HepG2 (cell line): ENCODE data around the gene CDAN1. TPM values are rescaled to one million over a fixed set of nuclear protein-coding genes. Genes with fewer than 3 reads are reported as not detected.

ENCODE experiments used
- ATAC-seq: fragments of 200-7000 bp; cut with Tn5 transposase; 3 replicates; pipeline ENCODE4 v1.9.1; 2020; ENCODE audit warnings: mild to moderate bottlenecking, moderate library complexity
- BruUV-seq: library from RNA; stranded (reverse); fragments of 400-500 nt; replicated peaks from 2 replicates; lab custom pipeline; 2021; lab: Mats Ljungman, UMichigan
- CTCF ChIA-PET: fragments of 300-600 bp; formaldehyde crosslinking; extraction: SDS; loops from one replicate; lab custom pipeline; 2021; ENCODE audit warnings: low total read pairs, inconsistent platforms, low intra/inter-chr PET ratio; lab: Yijun Ruan, JAX
- POLR2A ChIA-PET: fragments of 350-600 bp; sonication (Branson Sonifier 250); formaldehyde crosslinking; loops from one replicate; lab custom pipeline; 2020; ENCODE audit warnings: antibody characterized with exemption, inconsistent platforms; lab: Yijun Ruan, JAX
- DNase-seq: peaks from one replicate; pipeline ENCODE4 v3.0.0-alpha.2; 2015; ENCODE audit warnings: low spot score
- FAIRE-seq: peaks from 3 replicates; lab custom pipeline; 2011; peaks lifted over from hg19 to GRCh38; lab: Jason Lieb, UNC
- H2AFZ ChIP-seq: one replicate; pipeline ENCODE4 v1.6.1; 2011; ENCODE audit warnings: low read length, inconsistent platforms
- H3K27ac ChIP-seq: fragments of 300-600 bp; 3 replicates; pipeline ENCODE4 v1.8.0; 2011; ENCODE audit warnings: mixed run types, mild to moderate bottlenecking, mixed read lengths, low read length, inconsistent platforms; ENCODE audit not compliant: insufficient read depth; ENCODE audit errors: extremely low read length
- H3K27me3 ChIP-seq, 2 experiments: fragments of 200-600 bp in 1 of 2; 2 replicates in 1 of 2; 3 replicates in 1 of 2; pipeline versions ENCODE4 v1.6.0 to v1.8.0; 2011; ENCODE audit warnings: low read length in 2 of 2, mild to moderate bottlenecking in 2 of 2, moderate library complexity in 2 of 2, inconsistent platforms in 1 of 2; ENCODE audit not compliant: insufficient read depth in 2 of 2, control insufficient read depth in 1 of 2
- H3K36me3 ChIP-seq, 2 experiments: fragments of 200-600 bp in 1 of 2; replicated peaks in 1 of 2; 2 replicates in 1 of 2; 3 replicates in 1 of 2; pipeline versions ENCODE4 v1.5.1 to v1.8.0; 2011; ENCODE audit warnings: low read length in 2 of 2, inconsistent platforms in 1 of 2; ENCODE audit not compliant: insufficient read depth in 2 of 2, control insufficient read depth in 1 of 2
- H3K4me1 ChIP-seq: 2 replicates; pipeline ENCODE4 v1.5.1; 2012; ENCODE audit warnings: low read length, inconsistent platforms; ENCODE audit not compliant: insufficient read depth
- H3K4me2 ChIP-seq: 2 replicates; pipeline ENCODE4 v1.6.0; 2011; ENCODE audit warnings: low read depth, low read length, inconsistent platforms
- H3K4me3 ChIP-seq, 3 experiments: fragments of 200-600 bp in 1 of 3; sonication (generic), shearing (Covaris generic) in 1 of 3; replicated peaks in 1 of 3; 2 replicates each; pipeline ENCODE4 v1.5.1; 2011 to 2016; ENCODE audit warnings: low read length in 3 of 3, inconsistent platforms in 2 of 3, low read depth in 2 of 3, mild to moderate bottlenecking in 2 of 3, control low read depth in 1 of 3, mixed read lengths in 1 of 3; ENCODE audit not compliant: insufficient read depth in 1 of 3
- H3K79me2 ChIP-seq: one replicate; pipeline ENCODE4 v1.6.1; 2011; ENCODE audit warnings: low read length, inconsistent platforms; ENCODE audit not compliant: insufficient read depth
- H3K9ac ChIP-seq: 2 replicates; pipeline ENCODE4 v1.6.0; 2011; ENCODE audit warnings: mild to moderate bottlenecking, low read depth, low read length, inconsistent platforms; ENCODE audit not compliant: insufficient read depth
- H3K9me3 ChIP-seq: 2 replicates; pipeline ENCODE4 v1.5.1; 2012; ENCODE audit warnings: mild to moderate bottlenecking, low read length
- H4K20me1 ChIP-seq: 2 replicates; pipeline ENCODE4 v1.6.0; 2011; ENCODE audit warnings: inconsistent platforms, mild to moderate bottlenecking, low read length, moderate library complexity; ENCODE audit not compliant: insufficient read depth
- ATM ChIP-seq: fragments of 450-650 bp; IDR thresholded peaks from 2 replicates; pipeline ENCODE4 v1.7.1; 2017; ENCODE audit warnings: mild to moderate bottlenecking, borderline replicate concordance
- CREM ChIP-seq, 2 experiments: sonication (generic) in 1 of 2; formaldehyde crosslinking in 1 of 2; IDR thresholded peaks; 2 replicates each; pipeline versions ENCODE4 v1.4.0 to v1.6.1; 2016 to 2020; ENCODE audit warnings: antibody characterized with exemption in 1 of 2, mild to moderate bottlenecking in 1 of 2, missing genetic modification reagents in 1 of 2
- DMAP1 ChIP-seq: IDR thresholded peaks from 2 replicates; pipeline ENCODE4 v1.6.1; 2016
- HMGXB3 ChIP-seq: sonication (generic); formaldehyde crosslinking; IDR thresholded peaks from 2 replicates; pipeline ENCODE4 v1.4.0; 2020; ENCODE audit warnings: missing genetic modification reagents, borderline replicate concordance
- LBX2 ChIP-seq: sonication (generic); formaldehyde crosslinking; IDR thresholded peaks from 2 replicates; pipeline ENCODE4 v1.5.0; 2020; ENCODE audit warnings: missing genetic modification reagents, mild to moderate bottlenecking, borderline replicate concordance
- NR2F1 ChIP-seq, 2 experiments: fragments of 450-650 bp in 1 of 2; formaldehyde crosslinking in 1 of 2; IDR thresholded peaks; 2 replicates each; pipeline versions ENCODE4 v1.5.0 to v1.6.1; 2016 to 2020; ENCODE audit warnings: mild to moderate bottlenecking in 1 of 2, missing compliant biosample characterization in 1 of 2, missing genetic modification reagents in 1 of 2, moderate library complexity in 1 of 2
- ONECUT2 ChIP-seq: sonication (generic); formaldehyde crosslinking; IDR thresholded peaks from 2 replicates; pipeline ENCODE4 v1.4.0; 2020; ENCODE audit warnings: missing genetic modification reagents
- PAF1 ChIP-seq: IDR thresholded peaks from 2 replicates; pipeline ENCODE4 v1.6.1; 2016; ENCODE audit warnings: missing genetic modification reagents, missing compliant biosample characterization
- POLR2A ChIP-seq, 2 experiments: IDR thresholded peaks; 2 replicates each; pipeline ENCODE4 v1.6.1; 2011; ENCODE audit warnings: low read depth in 2 of 2, low read length in 2 of 2, mild to moderate bottlenecking in 1 of 2, moderate library complexity in 1 of 2; ENCODE audit not compliant: insufficient read depth in 1 of 2
- RFX3 ChIP-seq: IDR thresholded peaks from 2 replicates; pipeline ENCODE4 v1.6.1; 2016; ENCODE audit warnings: missing biosample characterization, missing genetic modification reagents
- SALL1 ChIP-seq: sonication (generic); formaldehyde crosslinking; IDR thresholded peaks from 2 replicates; pipeline ENCODE4 v1.8.0; 2022; ENCODE audit warnings: mild to moderate bottlenecking, missing genetic modification reagents
- TCF7 ChIP-seq: sonication (generic); IDR thresholded peaks from 2 replicates; pipeline ENCODE4 v1.6.1; 2016; ENCODE audit warnings: antibody characterized with exemption, low read depth
- ZNF282 ChIP-seq: fragments of 450-650 bp; IDR thresholded peaks from 2 replicates; pipeline ENCODE4 v1.6.1; 2018; ENCODE audit not compliant: partially characterized antibody
- ZNF639 ChIP-seq: conservative IDR thresholded peaks from 2 replicates; pipeline ENCODE4 v1.6.1; 2018; ENCODE audit warnings: missing genetic modification reagents
- ZNF7 ChIP-seq: IDR thresholded peaks from 2 replicates; pipeline ENCODE4 v1.6.1; 2016; ENCODE audit warnings: missing biosample characterization, missing genetic modification reagents
- WGBS: methylation state at CpG from one replicate; pipeline ENCODE4 v1.1.6; 2017; ENCODE audit warnings: low lambda C conversion rate; 5-methylcytosine and 5-hydroxymethylcytosine counted together
- in situ Hi-C: cut with HindIII; loops from 2 replicates; pipeline ENCODE4 v1.10.0; 2017; ENCODE audit warnings: low pct_unique_long_range_greater_than_20kb; ENCODE audit not compliant: extremely low pct_ligation_motif_present
- intact Hi-C: fragments of 100-400 bp; cut with micrococcal nuclease; formaldehyde crosslinking; loops from one replicate; pipeline ENCODE4 v1.10.0; 2022; ENCODE audit not compliant: unreplicated experiment
- polyA plus RNA-seq, 8 experiments: library from polyadenylated mRNA; depleted of rRNA in 3 of 8; stranded (reverse) in 7 of 8; unstranded in 1 of 8; fragments of >200 nt; fragmentation: Illumina TruSeq in 4 of 8; extraction: Trizol in 4 of 8; gene quantifications; 2 replicates each; pipeline versions ENCODE4 v1.2.1 to v1.2.3, GENCODE V29; 2011 to 2016; ENCODE audit warnings: low read depth in 4 of 8, missing spikeins in 1 of 8, mixed read lengths in 1 of 8; ENCODE audit not compliant: insufficient read depth in 1 of 8
- total RNA-seq, 5 experiments: library from RNA; depleted of rRNA; stranded (reverse); fragments of >200 nt; fragmentation: Illumina TruSeq; extraction: Trizol; gene quantifications; 2 replicates each; pipeline ENCODE4 v1.2.3, GENCODE V29; 2016; ENCODE audit warnings: low read depth in 1 of 5

Gene CDAN1
- total and polyA plus RNA-seq, 2 of the 13 experiments (the other 11 are each of a cell fraction or from before 2014, with no cell fraction given): 5.0 to 16.1 TPM

- no peak for TF ChIP-seq RFX3
- TF ChIP-seq DMAP1: no peak
- no peak for TF ChIP-seq LBX2 (CRISPR knock-in tag)
- TF ChIP-seq ZNF282: no peak
- TF ChIP-seq ATM: no peak
- no peak for TF ChIP-seq ZNF639 (CRISPR knock-in tag)
- Histone ChIP-seq H3K4me3 (no peak overlapping the region), H3K27ac (no peak overlapping the region), H4K20me1 (no peaks in the 10 kb centered on the region), H2AFZ (no peak overlapping the region), H3K27me3 (no peaks in the 10 kb centered on the region), H3K4me2 (no peak overlapping the region), H3K9ac (no peak overlapping the region), H3K9me3 (no peaks in the 10 kb centered on the region), H3K36me3 (peaks cover 1 to 6% of the 10 kb centered on the region in 2 experiments; a peak in 3 of 5 replicates), H3K4me1 (no peaks in the 10 kb centered on the region), H3K79me2 (no peaks in the 10 kb centered on the region)
- POLR2A ChIA-PET: no interaction called here
- ATAC-seq (no peak), DNase-seq (no peak), FAIRE-seq (no peak)
- CTCF ChIA-PET: no interaction called here
- intact Hi-C loops (no loop called here), in situ Hi-C loops (no loop called here)
- 90% methylated on average over 4 of the region's 4 CpGs for WGBS
- no TSS peak for BruUV-seq
Observed at GRCh38 chr15:42742149-42742548, 5.2 kb upstream of the CDAN1 start.

- FAIRE-seq: no peak
- no peak overlapping the region for H3K4me2 ChIP-seq
- no peaks in the 10 kb centered on the region for H3K4me1 ChIP-seq
- H3K36me3 ChIP-seq: peaks cover 1 to 6% of the 10 kb centered on the region in 2 experiments; a peak in 3 of 5 replicates
- no peaks in the 10 kb centered on the region for H3K27me3 ChIP-seq
- ChIA-PET POLR2A (no interaction called here), CTCF (no interaction called here)
- no peak overlapping the region for H3K27ac ChIP-seq
- H3K9me3 ChIP-seq: no peaks in the 10 kb centered on the region
- H3K9ac ChIP-seq: no peak overlapping the region
- DNase-seq: no peak
- H4K20me1 ChIP-seq: no peaks in the 10 kb centered on the region
- no peaks in the 10 kb centered on the region for H3K79me2 ChIP-seq
- intact Hi-C loops (no loop called here), in situ Hi-C loops (no loop called here)
- no peak overlapping the region for H2AFZ ChIP-seq
- ATAC-seq: no peak
- H3K4me3 ChIP-seq: no peak overlapping the region
- BruUV-seq: no TSS peak
- 91% methylated on average over 2 of the region's 2 CpGs for WGBS
- TF ChIP-seq ZNF7 (CRISPR knock-in tag) (no peak), TCF7 (no peak), PAF1 (CRISPR knock-in tag) (no peak), CREM (IDR thresholded peaks at IDR 0.05) (no peak), CREM (CRISPR knock-in tag; IDR thresholded peaks at IDR 0.05) (no peak), POLR2A (IDR thresholded peaks at IDR 0.05; ENCODE audit: insufficient read depth in 1 of 2, low read depth in 2 of 2, low read length in 2 of 2) (no peak), HMGXB3 (CRISPR knock-in tag) (no peak), NR2F1 (CRISPR knock-in tag; IDR thresholded peaks at IDR 0.05) (no peak), ATM (no peak), SALL1 (CRISPR knock-in tag) (no peak), ONECUT2 (no peak), ZNF282 (no peak)
Observed at GRCh38 chr15:42741710-42742109, 4.8 kb upstream of the CDAN1 start.
